ENCODE results near the gene PRKCH.

GRCh38 chr14:61388976-61389576 lies 67.7 kb downstream of the PRKCH start:
- no peak for TF ChIP-seq POLR2A (IDR thresholded peaks at IDR 0.05; ENCODE audit: extremely low read depth, insufficient read length)
- TF ChIP-seq CTCF (IDR thresholded peaks at IDR 0.05; ENCODE audit: low read depth, low read length): no peak
- no peak for TF ChIP-seq MAX (IDR thresholded peaks at IDR 0.05; ENCODE audit: low read depth, low read length)
- no peak for TF ChIP-seq MYC (IDR thresholded peaks at IDR 0.05; ENCODE audit: low read depth, low read length)

Data from NB4 (cell line).